Activated CD8-positive, alpha-beta T cell treated with anti-CD3 and anti-CD28 coated beads for 36 hours (primary cell): Measurements from ENCODE around the gene ANKFY1. TPM values are rescaled to one million over a fixed set of nuclear protein-coding genes. Genes with fewer than 3 reads are reported as not detected.
A peak's percentile ranks its signal among the peaks of the same experiment; 100 is the strongest.

ENCODE experiments used
- ATAC-seq: fragments of 200-7000 bp; cut with Tn5 transposase; one replicate; pipeline ENCODE4 v1.10.0; 2021; ENCODE audit warnings: mild to moderate bottlenecking, moderate library complexity
- CTCF ChIA-PET: fragments of 350-600 bp; sonication (Branson Sonifier 250); formaldehyde crosslinking; loops from one replicate; lab custom pipeline; 2021; ENCODE audit warnings: antibody characterized with exemption; lab: Charles Lee
- POLR2A ChIA-PET: fragments of 350-600 bp; sonication (Branson Sonifier 250); formaldehyde crosslinking; loops from one replicate; lab custom pipeline; 2021; ENCODE audit warnings: antibody characterized with exemption; lab: Charles Lee
- DNase-seq: peaks from one replicate; pipeline ENCODE4 v3.0.0-alpha.2; 2020
- H3K27ac Mint-ChIP-seq: one replicate; pipeline ENCODE4 v1.8.0; 2021; ENCODE audit warnings: mild to moderate bottlenecking, mixed read lengths
- H3K27me3 Mint-ChIP-seq: one replicate; pipeline ENCODE4 v1.8.0; 2021; ENCODE audit warnings: mixed read lengths
- H3K36me3 Mint-ChIP-seq: one replicate; pipeline ENCODE4 v1.8.0; 2021; ENCODE audit warnings: low read depth, mixed read lengths
- H3K4me1 Mint-ChIP-seq: one replicate; pipeline ENCODE4 v1.8.0; 2021; ENCODE audit warnings: low read depth, mixed read lengths
- H3K4me3 Mint-ChIP-seq: one replicate; pipeline ENCODE4 v1.8.0; 2021; ENCODE audit warnings: mild to moderate bottlenecking, moderate library complexity, mixed read lengths
- H3K9me3 Mint-ChIP-seq: one replicate; pipeline ENCODE4 v1.8.0; 2021; ENCODE audit warnings: mixed read lengths
- CTCF ChIP-seq: fragments of 200-600 bp; IDR thresholded peaks from one replicate; pipeline ENCODE4 v1.8.0; 2022; ENCODE audit warnings: antibody characterized with exemption, mild to moderate bottlenecking
- intact Hi-C: fragments of 100-400 bp; cut with micrococcal nuclease; formaldehyde crosslinking; loops from one replicate; pipeline ENCODE4 v1.10.0; 2022
- total RNA-seq, 2 experiments: library from RNA; stranded (reverse); gene quantifications; one replicate each; pipeline ENCODE4 v1.2.3, GENCODE V29; 2021

Gene ANKFY1
- total RNA-seq, 2 experiments from 2014 or later, result 46.3 to 46.8 TPM

- no peak for DNase-seq
- CTCF ChIA-PET, result interaction anchor here (1.1 kb wide), 1 partner anchor 74 kb away, joined by 3 read pairs; no protein-coding TSS in a partner anchor
Observed at GRCh38 chr17:4125552-4125951, 138.2 kb downstream of the ANKFY1 start.

GRCh38 chr17:4124999-4125398, 138.8 kb downstream of the ANKFY1 start:
- TF ChIP-seq CTCF, result no peak
- Mint-ChIP-seq H3K36me3 (peaks cover 18% of the 10 kb centered on the region), H3K9me3 (no peaks in the 10 kb centered on the region), H3K4me1 (peaks cover 25% of the 10 kb centered on the region), H3K27ac (no peak overlapping the region), H3K4me3 (no peak overlapping the region), H3K27me3 (no peaks in the 10 kb centered on the region)
- POLR2A ChIA-PET, result interaction anchor here (1.0 kb wide), 1 partner anchor 429 kb away, joined by 3 read pairs; the partner anchor contains the start of gene P2RX5
- intact Hi-C loops, result no loop called here
- CTCF ChIA-PET, result interaction anchor here (1.1 kb wide), 1 partner anchor 75 kb away, joined by 3 read pairs; no protein-coding TSS in a partner anchor
- no peak for DNase-seq
- ATAC-seq, result no peak

More at GRCh38 chr17:4125552-4125951, 138.2 kb downstream of the ANKFY1 start:
- peaks cover 21% of the 10 kb centered on the region for H3K36me3 Mint-ChIP-seq
- no peak overlapping the region for H3K4me3 Mint-ChIP-seq
- H3K27me3 Mint-ChIP-seq, result no peaks in the 10 kb centered on the region
- intact Hi-C loops, result no loop called here
- no peak for ATAC-seq
- peaks cover 28% of the 10 kb centered on the region for H3K4me1 Mint-ChIP-seq
- H3K27ac Mint-ChIP-seq, result peak overlapping the region; percentile 9
- no peak for TF ChIP-seq CTCF
- POLR2A ChIA-PET, result interaction anchor here (1.0 kb wide), 1 partner anchor 430 kb away, joined by 3 read pairs; the partner anchor contains the start of gene P2RX5
- H3K9me3 Mint-ChIP-seq, result no peaks in the 10 kb centered on the region

GRCh38 chr17:4120332-4120731, 143.4 kb downstream of the ANKFY1 start:
- no peak for TF ChIP-seq CTCF
- H3K36me3 Mint-ChIP-seq, result peaks cover 18% of the 10 kb centered on the region
- no peaks in the 10 kb centered on the region for H3K9me3 Mint-ChIP-seq
- H3K4me1 Mint-ChIP-seq, result peaks cover 10% of the 10 kb centered on the region
- intact Hi-C loops, result no loop called here
- ChIA-PET CTCF (no interaction called here), POLR2A (interaction anchor here (1.5 kb wide), 1 partner anchor 23 kb away, joined by 4 read pairs; no protein-coding TSS in a partner anchor)
- H3K27me3 Mint-ChIP-seq, result no peaks in the 10 kb centered on the region
- DNase-seq, result no peak
- ATAC-seq, result no peak
- no peak overlapping the region for H3K27ac Mint-ChIP-seq
- no peak overlapping the region for H3K4me3 Mint-ChIP-seq

- CTCF ChIA-PET, result interaction anchor here (1.2 kb wide), 1 partner anchor 44 kb away, joined by 3 read pairs; no protein-coding TSS in a partner anchor
- H3K9me3 Mint-ChIP-seq, result no peaks in the 10 kb centered on the region
- H3K4me1 Mint-ChIP-seq, result peaks cover 4% of the 10 kb centered on the region
- peaks cover 19% of the 10 kb centered on the region for H3K36me3 Mint-ChIP-seq
- DNase-seq (no peak), ATAC-seq (no peak)
- no peaks in the 10 kb centered on the region for H3K27me3 Mint-ChIP-seq
- TF ChIP-seq CTCF, result no peak
- no peak overlapping the region for H3K4me3 Mint-ChIP-seq
- POLR2A ChIA-PET, result no interaction called here
- intact Hi-C loops, result no loop called here
- no peak overlapping the region for H3K27ac Mint-ChIP-seq
Observed at GRCh38 chr17:4119299-4119698, 144.5 kb downstream of the ANKFY1 start.

- Mint-ChIP-seq H3K4me3 (no peak overlapping the region), H3K27me3 (no peaks in the 10 kb centered on the region), H3K9me3 (no peaks in the 10 kb centered on the region), H3K27ac (peak overlapping the region; percentile 66), H3K36me3 (peaks cover 14% of the 10 kb centered on the region), H3K4me1 (peaks cover 4% of the 10 kb centered on the region)
- ChIA-PET POLR2A (no interaction called here), CTCF (interaction anchor here (1.2 kb wide), 1 partner anchor 42 kb away, joined by 3 read pairs; no protein-coding TSS in a partner anchor)
- TF ChIP-seq CTCF, result no peak
- DNase-seq (no peak), ATAC-seq (no peak)
- intact Hi-C loops, result no loop called here
Observed at GRCh38 chr17:4118015-4118743, 145.6 kb downstream of the ANKFY1 start.
